HG03135 (cell line): Measurements from ENCODE around the gene CDK1.

Experiments used
- ATAC-seq: cut with Tn5 transposase; IDR thresholded peaks from one replicate; pipeline ENCODE4 v1.9.1; 2021; ENCODE audit warnings: mild to moderate bottlenecking, moderate library complexity; ENCODE audit not compliant: unreplicated experiment

CDK1 gene

GRCh38 chr10:60778214-60778970 is at the start of gene CDK1:
TSS of gene CDK1 (plus strand) at chr10:60778478. CDS start at chr10:60780166, 1,688 bp downstream.
- ATAC-seq: peak; percentile 96

- no peak for ATAC-seq
These were observed 49.2 kb upstream of the CDK1 start for GRCh38 chr10:60729106-60729505.

GRCh38 chr10:60731134-60731885 is 47.0 kb upstream of the CDK1 start:
- ATAC-seq: peak; percentile 77

- ATAC-seq: no peak
These were observed 46.0 kb upstream of the CDK1 start for GRCh38 chr10:60732198-60732806.

GRCh38 chr10:60732807-60733516 is 45.3 kb upstream of the CDK1 start:
- ATAC-seq: peak; percentile 61

GRCh38 chr10:60733517-60733822 is 44.8 kb upstream of the CDK1 start:
- no peak for ATAC-seq

- no peak for ATAC-seq
These were observed 44.5 kb upstream of the CDK1 start for GRCh38 chr10:60733826-60734225.

- no peak for ATAC-seq
These were observed 44.1 kb upstream of the CDK1 start for GRCh38 chr10:60734226-60734625.

GRCh38 chr10:60735244-60735643 is 43.0 kb upstream of the CDK1 start:
- no peak for ATAC-seq

- no peak for ATAC-seq
These were observed 41.0 kb upstream of the CDK1 start for GRCh38 chr10:60737242-60737641.

GRCh38 chr10:60739558-60739957 is 38.7 kb upstream of the CDK1 start:
- ATAC-seq: no peak

GRCh38 chr10:60742512-60742911 is 35.8 kb upstream of the CDK1 start:
- ATAC-seq: no peak

- no peak for ATAC-seq
These were observed 30.3 kb upstream of the CDK1 start for GRCh38 chr10:60747817-60748469.

- no peak for ATAC-seq
These were observed 25.1 kb upstream of the CDK1 start for GRCh38 chr10:60753152-60753551.

GRCh38 chr10:60753817-60754216 is 24.5 kb upstream of the CDK1 start:
- no peak for ATAC-seq

GRCh38 chr10:60757420-60757895 is 20.8 kb upstream of the CDK1 start:
- ATAC-seq: no peak

GRCh38 chr10:60759181-60759580 is 19.1 kb upstream of the CDK1 start:
- ATAC-seq: no peak

- no peak for ATAC-seq
These were observed 17.5 kb upstream of the CDK1 start for GRCh38 chr10:60760711-60761210.

- ATAC-seq: no peak
These were observed 15.7 kb upstream of the CDK1 start for GRCh38 chr10:60762554-60762953.

GRCh38 chr10:60767424-60767823 is 10.9 kb upstream of the CDK1 start:
- no peak for ATAC-seq

- ATAC-seq: no peak
These were observed 8.9 kb upstream of the CDK1 start for GRCh38 chr10:60769406-60769805.
